Measurements from ENCODE around the gene TP53TG5.

GRCh38 chr20:45359069-45359405, 19.1 kb downstream of the TP53TG5 start:
- no peak for TF ChIP-seq CTCF (conservative IDR thresholded peaks at IDR 0.05 in 1 of 2, IDR thresholded peaks at IDR 0.05 in 1 of 2; ENCODE audit: low read depth in 1 of 2, low read length in 2 of 2)
- TF ChIP-seq EZH2 (IDR thresholded peaks at IDR 0.05; ENCODE audit: low read length, missing control alignments), result no peak

Data from fibroblast of lung (primary cell).